ENCODE results near the gene E4F1.

- TF ChIP-seq POLR2A (IDR thresholded peaks at IDR 0.05; ENCODE audit: low read length): no peak
- no peak for TF ChIP-seq GATA1 (IDR thresholded peaks at IDR 0.05; ENCODE audit: low read depth, low read length)
Observed at GRCh38 chr16:2238150-2238837, 14.9 kb downstream of the E4F1 start.
